Measurements from ENCODE around the gene PIP4K2C. TPM values are rescaled to one million over a fixed set of nuclear protein-coding genes. Genes with fewer than 3 reads are reported as not detected.
"Not testable (repeated sequence)": the region's sequence is repeated elsewhere in the genome, so short reads cannot be mapped to it uniquely, and the experiment has no call there.

Gene PIP4K2C
- polyA plus RNA-seq, 2 of the 4 experiments (the other 2 are of a cell fraction), result 35.3 to 62.9 TPM

- Histone ChIP-seq H3K4me1 (peaks cover 6% of the 10 kb centered on the region; the same call in 1 of the 3 replicates), H3K4me2 (no peak overlapping the region), H3K9me3 (no peaks in the 10 kb centered on the region), H3K27ac (no peak overlapping the region), H3K4me3 (no peak overlapping the region)
- WGBS (ENCODE audit: missing lambda C conversion rate), result 53% methylated on average over 4 of the region's 4 CpGs
- ATAC-seq (no peak), FAIRE-seq (no peak), DNase-seq (ENCODE audit: low read depth in 1 of 2, low spot score in 1 of 2) (no peak)
- CTCF ChIA-PET, result no interaction called here
- no peak for TF ChIP-seq KDM1A (IDR thresholded peaks at IDR 0.05; ENCODE audit: low read depth)
- TF ChIP-seq NPAS2 (CRISPR knock-in tag; IDR thresholded peaks at IDR 0.05; ENCODE audit: borderline replicate concordance), result no peak
- TF ChIP-seq ESRRA (IDR thresholded peaks at IDR 0.05; ENCODE audit: borderline replicate concordance, low read length), result no peak
- TF ChIP-seq, protein P1, sequence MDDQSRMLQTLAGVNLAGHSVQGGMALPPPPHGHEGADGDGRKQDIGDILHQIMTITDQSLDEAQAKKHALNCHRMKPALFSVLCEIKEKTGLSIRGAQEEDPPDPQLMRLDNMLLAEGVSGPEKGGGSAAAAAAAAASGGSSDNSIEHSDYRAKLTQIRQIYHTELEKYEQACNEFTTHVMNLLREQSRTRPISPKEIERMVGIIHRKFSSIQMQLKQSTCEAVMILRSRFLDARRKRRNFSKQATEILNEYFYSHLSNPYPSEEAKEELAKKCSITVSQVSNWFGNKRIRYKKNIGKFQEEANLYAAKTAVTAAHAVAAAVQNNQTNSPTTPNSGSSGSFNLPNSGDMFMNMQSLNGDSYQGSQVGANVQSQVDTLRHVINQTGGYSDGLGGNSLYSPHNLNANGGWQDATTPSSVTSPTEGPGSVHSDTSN (IDR thresholded peaks at IDR 0.05), result no peak
- TF ChIP-seq HDAC2 (IDR thresholded peaks at IDR 0.05), result no peak
- TF ChIP-seq, protein P2, sequence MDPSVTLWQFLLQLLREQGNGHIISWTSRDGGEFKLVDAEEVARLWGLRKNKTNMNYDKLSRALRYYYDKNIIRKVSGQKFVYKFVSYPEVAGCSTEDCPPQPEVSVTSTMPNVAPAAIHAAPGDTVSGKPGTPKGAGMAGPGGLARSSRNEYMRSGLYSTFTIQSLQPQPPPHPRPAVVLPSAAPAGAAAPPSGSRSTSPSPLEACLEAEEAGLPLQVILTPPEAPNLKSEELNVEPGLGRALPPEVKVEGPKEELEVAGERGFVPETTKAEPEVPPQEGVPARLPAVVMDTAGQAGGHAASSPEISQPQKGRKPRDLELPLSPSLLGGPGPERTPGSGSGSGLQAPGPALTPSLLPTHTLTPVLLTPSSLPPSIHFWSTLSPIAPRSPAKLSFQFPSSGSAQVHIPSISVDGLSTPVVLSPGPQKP (IDR thresholded peaks at IDR 0.05; ENCODE audit: low read depth, low read length), result no peak
- TF ChIP-seq POLR2A (IDR thresholded peaks at IDR 0.05; ENCODE audit: low read length), result no peak
- no peak for TF ChIP-seq FOXS1 (CRISPR knock-in tag; IDR thresholded peaks at IDR 0.05)
- TF ChIP-seq RNF2 (IDR thresholded peaks at IDR 0.05; ENCODE audit: borderline replicate concordance, low read depth), result no peak
- no peak for TF ChIP-seq MAZ (IDR thresholded peaks at IDR 0.05; ENCODE audit: borderline replicate concordance, low read depth, low read length)
- no peak for TF ChIP-seq KDM5A (IDR thresholded peaks at IDR 0.05)
- TF ChIP-seq, protein P3, sequence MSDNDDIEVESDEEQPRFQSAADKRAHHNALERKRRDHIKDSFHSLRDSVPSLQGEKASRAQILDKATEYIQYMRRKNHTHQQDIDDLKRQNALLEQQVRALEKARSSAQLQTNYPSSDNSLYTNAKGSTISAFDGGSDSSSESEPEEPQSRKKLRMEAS (IDR thresholded peaks at IDR 0.05), result no peak
- TF ChIP-seq ZFP36 (IDR thresholded peaks at IDR 0.05; ENCODE audit: borderline replicate concordance, partially characterized antibody), result no peak
- TF ChIP-seq, protein P4, sequence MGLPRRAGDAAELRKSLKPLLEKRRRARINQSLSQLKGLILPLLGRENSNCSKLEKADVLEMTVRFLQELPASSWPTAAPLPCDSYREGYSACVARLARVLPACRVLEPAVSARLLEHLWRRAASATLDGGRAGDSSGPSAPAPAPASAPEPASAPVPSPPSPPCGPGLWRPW (IDR thresholded peaks at IDR 0.05), result no peak
- TF ChIP-seq SMC3 (IDR thresholded peaks at IDR 0.05), result no peak
- TF ChIP-seq EHMT2 (IDR thresholded peaks at IDR 0.05; ENCODE audit: low read depth), result no peak
- POLR2A ChIA-PET, result no interaction called here
These were observed 32.1 kb upstream of the PIP4K2C start for GRCh38 chr12:57558864-57559263.

GRCh38 chr12:57560516-57560915 lies 30.5 kb upstream of the PIP4K2C start:
- Histone ChIP-seq H3K4me2 (no peak overlapping the region), H3K4me1 (peaks cover 6% of the 10 kb centered on the region; the same call in 1 of the 3 replicates), H3K9me3 (no peaks in the 10 kb centered on the region), H3K4me3 (no peak overlapping the region), H3K27ac (no peak overlapping the region)
- POLR2A ChIA-PET, result no interaction called here
- WGBS (ENCODE audit: missing lambda C conversion rate), result 92% methylated on average over 2 of the region's 2 CpGs
- TF ChIP-seq CHD4 (IDR thresholded peaks at IDR 0.05; ENCODE audit: borderline replicate concordance) (no peak), ZNF302 (CRISPR knock-in tag; IDR thresholded peaks at IDR 0.05) (no peak), GATA3 (IDR thresholded peaks at IDR 0.05; ENCODE audit: borderline replicate concordance) (no peak), NR3C1 (IDR thresholded peaks at IDR 0.05) (no peak), PHF8 (IDR thresholded peaks at IDR 0.05; ENCODE audit: borderline replicate concordance, low read depth) (no peak), HOXB5 (CRISPR knock-in tag; IDR thresholded peaks at IDR 0.05) (no peak)
- TF ChIP-seq, protein P1 (IDR thresholded peaks at IDR 0.05), result no peak
- CTCF ChIA-PET, result interaction anchor here (1.3 kb wide), 1 partner anchor 73 kb away, joined by 3 read pairs; the partner anchor contains the start of gene B4GALNT1
- FAIRE-seq (no peak), ATAC-seq (no peak), DNase-seq (ENCODE audit: low read depth in 1 of 2, low spot score in 1 of 2) (no peak)

DNA sequence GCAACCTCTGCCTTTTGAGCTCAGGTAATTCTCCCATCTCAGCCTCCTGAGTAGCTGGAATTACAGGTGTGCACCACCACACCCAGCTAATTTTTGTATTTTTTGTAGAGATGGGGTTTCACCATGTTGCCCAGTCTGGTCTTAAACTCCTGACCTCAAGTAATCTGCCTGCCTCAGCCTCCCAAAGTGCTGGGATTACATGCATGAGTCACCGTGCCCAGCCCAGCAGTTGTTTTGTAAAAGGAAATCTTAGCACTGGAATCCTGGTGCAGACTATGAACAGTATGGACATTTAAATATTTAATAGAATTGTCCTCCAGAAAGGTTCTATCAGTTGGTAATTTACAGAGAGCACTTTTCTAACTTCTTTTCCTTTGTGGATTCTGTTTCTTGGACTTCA lies 29.9 kb upstream of the PIP4K2C start:
- ATAC-seq; H3K4me2 ChIP-seq; H3K27ac ChIP-seq; DNase-seq (ENCODE audit: low read depth in 1 of 2, low spot score in 1 of 2); FAIRE-seq; H3K4me1 ChIP-seq; H3K9me3 ChIP-seq; H3K4me3 ChIP-seq; POLR2A ChIA-PET: not testable (repeated sequence)
- WGBS (ENCODE audit: missing lambda C conversion rate), result 26% methylated on average over 1 of the region's 1 CpG
- CTCF ChIA-PET, result interaction anchor here (1.3 to 4.7 kb wide), 3 partner anchors 15 to 72 kb away, joined by 3 to 41 read pairs (median 5); partner anchors contain the start of gene B4GALNT1

Data from A549 (cell line).